Keratinocyte (primary cell): ENCODE results near the gene CLN6. TPM values are rescaled to one million over a fixed set of nuclear protein-coding genes. Genes with fewer than 3 reads are reported as not detected.
"Not testable (repeated sequence)": the region's sequence is repeated elsewhere in the genome, so short reads cannot be mapped to it uniquely, and the experiment has no call there.

Experiments used
- DNase-seq: peaks from one replicate; pipeline ENCODE4 v3.0.0-alpha.2; 2011; ENCODE audit warnings: low read depth, missing footprints, low spot score
- FAIRE-seq: peaks from 2 replicates; lab custom pipeline; 2011; peaks lifted over from hg19 to GRCh38; lab: Jason Lieb, UNC
- H2AFZ ChIP-seq: 2 replicates; pipeline ENCODE4 v1.6.0; 2012; ENCODE audit warnings: low read length, control low read depth, inconsistent platforms; ENCODE audit not compliant: control insufficient read depth
- H3K27ac ChIP-seq: 2 replicates; pipeline ENCODE4 v1.5.1; 2011; ENCODE audit warnings: low read length; ENCODE audit not compliant: control insufficient read depth, insufficient read depth
- H3K27me3 ChIP-seq: 3 replicates; pipeline ENCODE4 v1.6.0; 2011; ENCODE audit warnings: low read length; ENCODE audit not compliant: control insufficient read depth, insufficient read depth; ENCODE audit errors: extremely low read depth
- H3K36me3 ChIP-seq, 2 experiments: 2 replicates in 1 of 2; 3 replicates in 1 of 2; pipeline ENCODE4 v1.5.1; 2011; ENCODE audit warnings: low read length in 2 of 2, mild to moderate bottlenecking in 1 of 2; ENCODE audit not compliant: control insufficient read depth in 2 of 2, insufficient read depth in 2 of 2; ENCODE audit errors: extremely low read depth in 1 of 2
- H3K4me1 ChIP-seq: 3 replicates; pipeline ENCODE4 v1.5.1; 2011; ENCODE audit warnings: low read length; ENCODE audit not compliant: control insufficient read depth, insufficient read depth; ENCODE audit errors: extremely low read depth
- H3K4me2 ChIP-seq: 3 replicates; pipeline ENCODE4 v1.6.0; 2011; ENCODE audit warnings: low read depth, low read length; ENCODE audit not compliant: control insufficient read depth, insufficient read depth; ENCODE audit errors: extremely low read depth
- H3K4me3 ChIP-seq, 3 experiments: fragments of 200-600 bp in 1 of 3; sonication (generic) in 1 of 3; 2 replicates in 2 of 3; 3 replicates in 1 of 3; pipeline ENCODE4 v1.5.1; 2011 to 2016; ENCODE audit warnings: low read length in 3 of 3, mild to moderate bottlenecking in 3 of 3, control low read depth in 2 of 3, inconsistent platforms in 1 of 3, low read depth in 1 of 3, mixed read lengths in 1 of 3, mixed run types in 1 of 3, moderate library complexity in 1 of 3; ENCODE audit not compliant: control insufficient read depth in 2 of 3, insufficient read depth in 2 of 3; ENCODE audit errors: extremely low read depth in 1 of 3
- H3K79me2 ChIP-seq: 2 replicates; pipeline ENCODE4 v1.6.0; 2012; ENCODE audit warnings: low read length; ENCODE audit not compliant: control insufficient read depth, insufficient read depth
- H3K9ac ChIP-seq: 3 replicates; pipeline ENCODE4 v1.6.0; 2011; ENCODE audit warnings: low read length; ENCODE audit not compliant: control insufficient read depth, insufficient read depth; ENCODE audit errors: extremely low read depth
- H3K9me1 ChIP-seq: 3 replicates; pipeline ENCODE4 v1.6.0; 2011; ENCODE audit warnings: low read length; ENCODE audit not compliant: control insufficient read depth, insufficient read depth; ENCODE audit errors: extremely low read depth
- H3K9me3 ChIP-seq: 2 replicates; pipeline ENCODE4 v1.5.1; 2012; ENCODE audit warnings: low read depth, low read length; ENCODE audit not compliant: control insufficient read depth
- H4K20me1 ChIP-seq: 3 replicates; pipeline ENCODE4 v1.6.0; 2011; ENCODE audit warnings: low read length; ENCODE audit not compliant: control insufficient read depth, insufficient read depth; ENCODE audit errors: extremely low read depth
- EZH2 ChIP-seq: IDR thresholded peaks from one replicate; pipeline ENCODE4 v1.6.1; 2012; ENCODE audit warnings: inconsistent platforms, mild to moderate bottlenecking, low read length, moderate library complexity
- dilution Hi-C: fragments of 300-500 bp; cut with MboI; formaldehyde crosslinking; loops from one replicate; pipeline ENCODE4 v1.7.0; 2020; ENCODE audit warnings: low sequenced_read_pairs; ENCODE audit not compliant: extremely low pct_ligation_motif_present
- polyA plus RNA-seq, 5 experiments: library from polyadenylated mRNA; depleted of rRNA in 3 of 5; stranded (reverse) in 3 of 5; stranded (forward) in 1 of 5; unstranded in 1 of 5; fragments of >200 nt; gene quantifications; 1 replicate in 1 of 5; 2 replicates in 3 of 5; 3 replicates in 1 of 5; pipeline versions ENCODE4 v1.2.1 to v1.2.3, GENCODE V29; 2011 to 2012; ENCODE audit warnings: missing spikeins in 2 of 5, low read depth in 1 of 5, low replicate concordance in 1 of 5
- TF ChIP-seq, protein P1 (sequence below), 3 experiments: IDR thresholded peaks in 1 of 3; conservative IDR thresholded peaks in 1 of 3; optimal IDR thresholded peaks in 1 of 3; 2 replicates in 2 of 3; 3 replicates in 1 of 3; pipeline versions ENCODE3 to v1.5.1; 2011; ENCODE audit warnings: low read length in 3 of 3, mild to moderate bottlenecking in 3 of 3, moderate library complexity in 2 of 3, control low read depth in 1 of 3, inconsistent platforms in 1 of 3; ENCODE audit not compliant: insufficient read depth in 2 of 3; ENCODE audit errors: extremely low read depth in 1 of 3

The CLN6 gene
- polyA plus RNA-seq, 1 donor (not counting 4 experiments of a cell fraction or from before 2014, with no cell fraction given) = 26.7 TPM

GRCh38 chr15:68228143-68228970 is 1.2 kb downstream of the CLN6 start:
- peaks cover 54% of the 10 kb centered on the region for H3K79me2 ChIP-seq
- peak overlapping the region; percentile 79 for H2AFZ ChIP-seq
- peaks cover 2% of the 10 kb centered on the region for H3K9me1 ChIP-seq
- peaks cover 4% of the 10 kb centered on the region for H3K27me3 ChIP-seq
- FAIRE-seq = no peak
- peaks cover 0 to 3% of the 10 kb centered on the region in 2 experiments for H3K36me3 ChIP-seq
- H3K9me3 ChIP-seq = no peaks in the 10 kb centered on the region
- DNase-seq = no peak
- H3K9ac ChIP-seq = peak overlapping the region; percentile 95
- H3K4me1 ChIP-seq = peaks cover 16% of the 10 kb centered on the region
- TF ChIP-seq, protein P1, sequence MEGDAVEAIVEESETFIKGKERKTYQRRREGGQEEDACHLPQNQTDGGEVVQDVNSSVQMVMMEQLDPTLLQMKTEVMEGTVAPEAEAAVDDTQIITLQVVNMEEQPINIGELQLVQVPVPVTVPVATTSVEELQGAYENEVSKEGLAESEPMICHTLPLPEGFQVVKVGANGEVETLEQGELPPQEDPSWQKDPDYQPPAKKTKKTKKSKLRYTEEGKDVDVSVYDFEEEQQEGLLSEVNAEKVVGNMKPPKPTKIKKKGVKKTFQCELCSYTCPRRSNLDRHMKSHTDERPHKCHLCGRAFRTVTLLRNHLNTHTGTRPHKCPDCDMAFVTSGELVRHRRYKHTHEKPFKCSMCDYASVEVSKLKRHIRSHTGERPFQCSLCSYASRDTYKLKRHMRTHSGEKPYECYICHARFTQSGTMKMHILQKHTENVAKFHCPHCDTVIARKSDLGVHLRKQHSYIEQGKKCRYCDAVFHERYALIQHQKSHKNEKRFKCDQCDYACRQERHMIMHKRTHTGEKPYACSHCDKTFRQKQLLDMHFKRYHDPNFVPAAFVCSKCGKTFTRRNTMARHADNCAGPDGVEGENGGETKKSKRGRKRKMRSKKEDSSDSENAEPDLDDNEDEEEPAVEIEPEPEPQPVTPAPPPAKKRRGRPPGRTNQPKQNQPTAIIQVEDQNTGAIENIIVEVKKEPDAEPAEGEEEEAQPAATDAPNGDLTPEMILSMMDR (optimal IDR thresholded peaks at IDR 0.05 in 1 of 3, IDR thresholded peaks at IDR 0.05 in 1 of 3, conservative IDR thresholded peaks at IDR 0.05 in 1 of 3; ENCODE audit: extremely low read depth in 1 of 3, insufficient read depth in 2 of 3, low read length in 3 of 3) = no peak
- TF ChIP-seq EZH2 = no peak
- dilution Hi-C loops = no loop called here
- peak overlapping the region; percentile 67 to 82 (median 81) for H3K4me3 ChIP-seq
- H3K27ac ChIP-seq = peak overlapping the region; percentile 87
- peak overlapping the region; percentile 98 for H3K4me2 ChIP-seq
- peaks cover 7% of the 10 kb centered on the region for H4K20me1 ChIP-seq

- Histone ChIP-seq H4K20me1 (peaks cover 10% of the 10 kb centered on the region), H3K36me3 (peaks cover 0 to 3% of the 10 kb centered on the region in 2 experiments), H3K4me1 (peaks cover 16% of the 10 kb centered on the region), H3K9ac (peak overlapping the region; percentile 95), H3K79me2 (peaks cover 58% of the 10 kb centered on the region), H3K27me3 (peaks cover 4% of the 10 kb centered on the region), H2AFZ (no peak overlapping the region), H3K9me1 (peaks cover 2% of the 10 kb centered on the region), H3K4me2 (peak overlapping the region; percentile 98), H3K4me3 (peak overlapping the region in 2 of 3 experiments; percentile 67 to 81), H3K9me3 (no peaks in the 10 kb centered on the region), H3K27ac (peak overlapping the region; percentile 87)
- no peak for FAIRE-seq
- no peak for DNase-seq
- dilution Hi-C loops = no loop called here
- TF ChIP-seq, protein P1 (optimal IDR thresholded peaks at IDR 0.05 in 1 of 3, IDR thresholded peaks at IDR 0.05 in 1 of 3, conservative IDR thresholded peaks at IDR 0.05 in 1 of 3; ENCODE audit: extremely low read depth in 1 of 3, insufficient read depth in 2 of 3, low read length in 3 of 3) = no peak
- no peak for TF ChIP-seq EZH2
These were observed 1.8 kb downstream of the CLN6 start for GRCh38 chr15:68227643-68228142.

DNA sequence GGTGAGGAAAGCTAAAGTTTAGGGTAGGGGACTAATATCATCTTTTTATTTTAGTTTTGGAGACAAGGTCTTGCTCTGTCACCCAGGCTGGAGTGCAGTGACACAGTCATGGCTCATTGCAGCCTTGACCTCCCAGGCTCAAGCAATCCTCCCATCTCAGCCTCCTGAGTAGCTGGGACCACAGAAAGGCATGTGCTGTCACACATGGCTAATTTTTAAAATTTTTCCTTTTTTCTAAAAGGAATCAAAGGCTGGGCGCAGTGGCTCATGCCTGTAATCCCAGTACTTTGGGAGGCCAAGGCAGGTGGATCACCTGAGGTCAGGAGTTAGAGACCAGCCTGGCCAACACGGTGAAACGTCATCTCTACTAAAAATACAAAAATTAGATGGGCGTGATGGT is 4.1 kb downstream of the CLN6 start:
- H4K20me1 ChIP-seq, H3K4me3 ChIP-seq, H3K36me3 ChIP-seq, FAIRE-seq, H2AFZ ChIP-seq, H3K27ac ChIP-seq, H3K9me3 ChIP-seq, dilution Hi-C loops, H3K9me1 ChIP-seq, H3K9ac ChIP-seq, DNase-seq, H3K27me3 ChIP-seq, H3K4me2 ChIP-seq: not testable (repeated sequence)
- H3K79me2 ChIP-seq = peaks cover 59% of the 10 kb centered on the region
- peaks cover 16% of the 10 kb centered on the region for H3K4me1 ChIP-seq
